Cardiac fibroblast (primary cell): Measurements from ENCODE around the gene XRN2.

Source experiments
- DNase-seq, 2 donors: peaks; one replicate each; pipeline versions ENCODE4 v3.0.0 to v3.0.0-alpha.2; 2010; ENCODE audit warnings: low read depth in 2 of 2
- H3K4me3 ChIP-seq, 2 donors: replicated peaks in 1 of 2; 1 replicate in 1 of 2; 2 replicates in 1 of 2; pipeline ENCODE4 v1.5.1; 2011; ENCODE audit warnings: low read depth in 2 of 2, low read length in 2 of 2, mild to moderate bottlenecking in 2 of 2, moderate library complexity in 1 of 2
- CTCF ChIP-seq: IDR thresholded peaks from one replicate; pipeline ENCODE4 v1.5.1; 2011; ENCODE audit warnings: low read depth, mild to moderate bottlenecking, low read length, inconsistent platforms

XRN2 gene

GRCh38 chr20:21278829-21279228, 24.3 kb upstream of the XRN2 start:
- DNase-seq = no peak
- no peak overlapping the region for H3K4me3 ChIP-seq
- no peak for TF ChIP-seq CTCF

- no peak overlapping the region for H3K4me3 ChIP-seq
- TF ChIP-seq CTCF = no peak
- DNase-seq = no peak
Observed at GRCh38 chr20:21279706-21280521, 23.2 kb upstream of the XRN2 start.

- TF ChIP-seq CTCF = no peak
- no peak overlapping the region for H3K4me3 ChIP-seq
- no peak for DNase-seq
Observed at GRCh38 chr20:21280522-21281016, 22.6 kb upstream of the XRN2 start.

- H3K4me3 ChIP-seq = no peak overlapping the region
- no peak for DNase-seq
- TF ChIP-seq CTCF = no peak
Observed at GRCh38 chr20:21286775-21287174, 16.4 kb upstream of the XRN2 start.

GRCh38 chr20:21288587-21289370, 14.4 kb upstream of the XRN2 start:
- H3K4me3 ChIP-seq = no peak overlapping the region
- no peak for TF ChIP-seq CTCF
- DNase-seq = no peak

GRCh38 chr20:21289651-21290050, 13.5 kb upstream of the XRN2 start:
- no peak for TF ChIP-seq CTCF
- H3K4me3 ChIP-seq = no peak overlapping the region
- no peak for DNase-seq
